ENCODE results near the gene NPIPA1.
"Not testable (repeated sequence)": the region's sequence is repeated elsewhere in the genome, so short reads cannot be mapped to it uniquely, and the experiment has no call there.

DNA sequence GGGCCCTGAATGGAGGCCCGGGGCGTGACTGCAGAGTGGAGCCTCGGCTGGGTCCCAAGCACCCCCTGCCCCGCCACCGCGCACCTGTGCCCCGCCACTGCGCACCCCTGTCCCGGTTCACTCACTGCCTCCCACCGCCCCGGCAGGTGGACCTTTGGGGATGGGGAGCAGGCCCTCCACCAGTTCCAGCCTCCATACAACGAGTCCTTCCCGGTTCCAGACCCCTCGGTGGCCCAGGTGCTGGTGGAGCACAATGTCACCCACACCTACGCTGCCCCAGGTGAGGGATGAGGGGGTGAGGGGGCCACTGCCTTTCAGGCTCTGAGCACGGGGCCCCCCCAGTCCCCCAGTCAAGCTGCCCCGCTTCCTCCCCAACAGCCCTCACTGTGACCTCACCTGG lies 12.9 kb upstream of the NPIPA1 start:
- TF ChIP-seq, protein P1, sequence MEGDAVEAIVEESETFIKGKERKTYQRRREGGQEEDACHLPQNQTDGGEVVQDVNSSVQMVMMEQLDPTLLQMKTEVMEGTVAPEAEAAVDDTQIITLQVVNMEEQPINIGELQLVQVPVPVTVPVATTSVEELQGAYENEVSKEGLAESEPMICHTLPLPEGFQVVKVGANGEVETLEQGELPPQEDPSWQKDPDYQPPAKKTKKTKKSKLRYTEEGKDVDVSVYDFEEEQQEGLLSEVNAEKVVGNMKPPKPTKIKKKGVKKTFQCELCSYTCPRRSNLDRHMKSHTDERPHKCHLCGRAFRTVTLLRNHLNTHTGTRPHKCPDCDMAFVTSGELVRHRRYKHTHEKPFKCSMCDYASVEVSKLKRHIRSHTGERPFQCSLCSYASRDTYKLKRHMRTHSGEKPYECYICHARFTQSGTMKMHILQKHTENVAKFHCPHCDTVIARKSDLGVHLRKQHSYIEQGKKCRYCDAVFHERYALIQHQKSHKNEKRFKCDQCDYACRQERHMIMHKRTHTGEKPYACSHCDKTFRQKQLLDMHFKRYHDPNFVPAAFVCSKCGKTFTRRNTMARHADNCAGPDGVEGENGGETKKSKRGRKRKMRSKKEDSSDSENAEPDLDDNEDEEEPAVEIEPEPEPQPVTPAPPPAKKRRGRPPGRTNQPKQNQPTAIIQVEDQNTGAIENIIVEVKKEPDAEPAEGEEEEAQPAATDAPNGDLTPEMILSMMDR (conservative IDR thresholded peaks at IDR 0.05; ENCODE audit: low read length) = not testable (repeated sequence)
- TF ChIP-seq EZH2phosphoT487 (IDR thresholded peaks at IDR 0.05; ENCODE audit: borderline replicate concordance) = not testable (repeated sequence)

Data from Loucy (cell line).